MCF 10A (cell line): ENCODE results near the gene UVSSA. TPM values are rescaled to one million over a fixed set of nuclear protein-coding genes. Genes with fewer than 3 reads are reported as not detected.

ENCODE experiments used
- BruUV-seq: library from RNA; stranded (reverse); fragments of 400-500 nt; replicated peaks from 2 replicates; lab custom pipeline; 2021; lab: Mats Ljungman, UMichigan
- CTCF ChIA-PET: fragments of 300-600 bp; sonication (Branson Sonifier 250); formaldehyde crosslinking; extraction: SDS; loops from one replicate; lab custom pipeline; 2021; ENCODE audit warnings: antibody characterized with exemption, inconsistent platforms; lab: Yijun Ruan, JAX
- POLR2A ChIA-PET: fragments of 300-600, 350-650 bp; sonication (Branson Sonifier 250); formaldehyde crosslinking; extraction: SDS; loops from one replicate; lab custom pipeline; 2020; ENCODE audit warnings: antibody characterized with exemption, inconsistent platforms; lab: Yijun Ruan, JAX
- DNase-seq: peaks from one replicate; pipeline ENCODE4 v3.0.0-alpha.2; 2018; ENCODE audit not compliant: unreplicated experiment
- H3K27ac Mint-ChIP-seq: one replicate; pipeline ENCODE4 v1.8.0; 2022; ENCODE audit warnings: mild to moderate bottlenecking, low read depth, mixed read lengths; ENCODE audit not compliant: unreplicated experiment
- H3K27me3 Mint-ChIP-seq: one replicate; pipeline ENCODE4 v1.8.0; 2022; ENCODE audit warnings: mixed read lengths; ENCODE audit not compliant: insufficient read depth, unreplicated experiment
- H3K36me3 Mint-ChIP-seq: one replicate; pipeline ENCODE4 v1.8.0; 2022; ENCODE audit warnings: mild to moderate bottlenecking, moderate library complexity, mixed read lengths; ENCODE audit not compliant: insufficient read depth, unreplicated experiment
- H3K4me1 Mint-ChIP-seq: one replicate; pipeline ENCODE4 v1.8.0; 2022; ENCODE audit warnings: mixed read lengths; ENCODE audit not compliant: insufficient read depth, unreplicated experiment
- H3K4me3 Mint-ChIP-seq: one replicate; pipeline ENCODE4 v1.8.0; 2022; ENCODE audit warnings: mild to moderate bottlenecking, moderate library complexity, mixed read lengths; ENCODE audit not compliant: unreplicated experiment
- H3K9me3 Mint-ChIP-seq: one replicate; pipeline ENCODE4 v1.8.0; 2022; ENCODE audit warnings: mixed read lengths; ENCODE audit not compliant: unreplicated experiment
- intact Hi-C: fragments of 100-400 bp; cut with micrococcal nuclease; formaldehyde crosslinking; loops from 2 replicates; pipeline ENCODE4 v1.14.1; 2022
- total RNA-seq: library from RNA; stranded (reverse); gene quantifications from 2 replicates; pipeline ENCODE4 v1.2.3, GENCODE V29; 2022
- TF ChIP-seq, protein P1 (sequence below): fragments of 200-600 bp; IDR thresholded peaks from one replicate; pipeline ENCODE4 v1.8.0; 2022; ENCODE audit warnings: antibody characterized with exemption, mild to moderate bottlenecking; ENCODE audit not compliant: unreplicated experiment

The UVSSA gene
- total RNA-seq, 1 experiment from 2014 or later = 43.6 TPM

DNA sequence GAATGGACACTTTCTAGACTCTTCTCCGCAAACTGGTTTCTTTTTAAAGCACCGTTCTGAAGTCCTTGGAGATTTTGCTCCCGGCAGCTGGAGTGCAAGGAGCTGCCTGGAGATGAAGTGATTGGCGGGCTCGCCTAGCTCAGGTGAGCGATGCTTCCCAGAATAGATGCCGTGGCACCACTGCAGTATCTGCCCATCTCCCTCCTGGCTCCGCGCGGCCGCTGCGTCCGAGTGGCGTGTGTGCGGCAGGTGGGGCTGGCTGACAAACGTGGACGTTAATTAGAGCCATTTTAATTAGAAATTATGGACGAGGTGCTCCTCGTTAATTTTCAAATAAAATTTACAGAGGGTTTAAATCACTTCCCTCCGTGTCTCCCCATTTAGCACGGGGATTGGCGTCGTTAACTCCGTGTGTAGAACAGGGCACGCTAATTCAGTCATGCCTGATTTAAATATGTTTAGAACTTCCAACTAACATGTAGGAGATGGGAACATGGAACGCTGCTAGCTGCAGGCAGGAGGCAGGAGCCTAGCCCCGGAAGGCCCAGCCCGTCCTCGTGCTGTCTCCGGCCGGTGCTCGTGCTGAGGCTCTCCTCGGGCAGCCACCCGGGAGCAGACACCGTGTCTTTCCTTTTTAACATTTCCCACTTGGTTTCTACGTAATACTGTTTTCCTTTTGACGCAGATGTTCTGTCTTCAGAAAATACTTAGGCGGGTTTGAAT is 11.6 kb downstream of the UVSSA start:
- Mint-ChIP-seq H3K27me3 (no peaks in the 10 kb centered on the region), H3K36me3 (peaks cover 22% of the 10 kb centered on the region), H3K9me3 (no peaks in the 10 kb centered on the region), H3K4me1 (no peaks in the 10 kb centered on the region), H3K27ac (no peak overlapping the region), H3K4me3 (no peak overlapping the region)
- intact Hi-C loops = no loop called here
- POLR2A ChIA-PET = interaction anchor here (1.6 kb wide), 1 partner anchor 11 kb away, joined by 4 read pairs; no protein-coding TSS in a partner anchor
- TF ChIP-seq, protein P1, sequence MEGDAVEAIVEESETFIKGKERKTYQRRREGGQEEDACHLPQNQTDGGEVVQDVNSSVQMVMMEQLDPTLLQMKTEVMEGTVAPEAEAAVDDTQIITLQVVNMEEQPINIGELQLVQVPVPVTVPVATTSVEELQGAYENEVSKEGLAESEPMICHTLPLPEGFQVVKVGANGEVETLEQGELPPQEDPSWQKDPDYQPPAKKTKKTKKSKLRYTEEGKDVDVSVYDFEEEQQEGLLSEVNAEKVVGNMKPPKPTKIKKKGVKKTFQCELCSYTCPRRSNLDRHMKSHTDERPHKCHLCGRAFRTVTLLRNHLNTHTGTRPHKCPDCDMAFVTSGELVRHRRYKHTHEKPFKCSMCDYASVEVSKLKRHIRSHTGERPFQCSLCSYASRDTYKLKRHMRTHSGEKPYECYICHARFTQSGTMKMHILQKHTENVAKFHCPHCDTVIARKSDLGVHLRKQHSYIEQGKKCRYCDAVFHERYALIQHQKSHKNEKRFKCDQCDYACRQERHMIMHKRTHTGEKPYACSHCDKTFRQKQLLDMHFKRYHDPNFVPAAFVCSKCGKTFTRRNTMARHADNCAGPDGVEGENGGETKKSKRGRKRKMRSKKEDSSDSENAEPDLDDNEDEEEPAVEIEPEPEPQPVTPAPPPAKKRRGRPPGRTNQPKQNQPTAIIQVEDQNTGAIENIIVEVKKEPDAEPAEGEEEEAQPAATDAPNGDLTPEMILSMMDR = no peak
- DNase-seq = no peak
- no TSS peak for BruUV-seq
- CTCF ChIA-PET = no interaction called here

DNA sequence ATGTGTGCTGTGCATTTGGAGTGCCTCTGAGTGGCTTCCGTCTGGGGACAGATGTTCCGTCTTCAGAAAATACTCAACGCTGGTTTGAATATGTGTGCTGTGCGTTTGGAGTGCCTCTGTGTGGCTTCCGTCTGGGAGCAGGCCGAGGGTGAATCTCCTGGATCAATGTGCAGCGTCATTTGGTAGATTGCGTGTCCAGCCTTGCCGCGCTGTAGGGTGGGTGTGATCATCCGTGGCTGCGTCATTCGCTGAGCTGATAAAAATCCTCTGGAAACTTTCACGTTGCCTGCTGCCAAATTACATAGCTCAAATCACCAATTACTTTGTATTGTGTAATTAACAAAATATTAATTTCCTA is 12.1 kb downstream of the UVSSA start:
- no peaks in the 10 kb centered on the region for H3K4me1 Mint-ChIP-seq
- TF ChIP-seq, protein P1 = no peak
- no TSS peak for BruUV-seq
- H3K27ac Mint-ChIP-seq = no peak overlapping the region
- H3K4me3 Mint-ChIP-seq = no peak overlapping the region
- intact Hi-C loops = no loop called here
- no peaks in the 10 kb centered on the region for H3K9me3 Mint-ChIP-seq
- no peak for DNase-seq
- peaks cover 22% of the 10 kb centered on the region for H3K36me3 Mint-ChIP-seq
- no peaks in the 10 kb centered on the region for H3K27me3 Mint-ChIP-seq
- CTCF ChIA-PET = no interaction called here
- POLR2A ChIA-PET = interaction anchor here (1.6 kb wide), 1 partner anchor 11 kb away, joined by 4 read pairs; no protein-coding TSS in a partner anchor

DNA sequence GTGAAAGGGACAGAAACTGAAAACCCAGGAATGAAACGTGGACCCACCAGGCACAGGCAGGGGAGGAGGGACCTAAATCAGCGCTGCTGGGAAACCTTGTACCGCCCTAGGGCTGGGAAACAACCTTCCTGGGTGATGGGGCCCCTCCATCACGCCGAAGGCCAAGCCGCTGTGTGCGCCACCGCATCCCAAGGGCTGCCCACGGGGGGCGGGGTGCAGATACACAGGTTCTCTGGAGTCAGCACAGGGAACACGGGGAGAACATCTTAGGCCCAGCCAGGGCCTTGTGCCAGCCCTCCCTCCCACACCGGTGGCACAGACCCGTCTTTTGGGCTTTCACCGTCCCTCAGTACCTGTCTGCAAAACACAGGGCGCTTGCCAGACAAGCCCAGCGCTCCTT is 13.0 kb downstream of the UVSSA start:
- TF ChIP-seq, protein P1 = no peak
- intact Hi-C loops = no loop called here
- CTCF ChIA-PET = no interaction called here
- DNase-seq = no peak
- Mint-ChIP-seq H3K36me3 (peaks cover 19% of the 10 kb centered on the region), H3K27me3 (no peaks in the 10 kb centered on the region), H3K9me3 (no peaks in the 10 kb centered on the region), H3K4me3 (no peak overlapping the region), H3K27ac (no peak overlapping the region), H3K4me1 (no peaks in the 10 kb centered on the region)
- POLR2A ChIA-PET = no interaction called here
- no TSS peak for BruUV-seq

DNA sequence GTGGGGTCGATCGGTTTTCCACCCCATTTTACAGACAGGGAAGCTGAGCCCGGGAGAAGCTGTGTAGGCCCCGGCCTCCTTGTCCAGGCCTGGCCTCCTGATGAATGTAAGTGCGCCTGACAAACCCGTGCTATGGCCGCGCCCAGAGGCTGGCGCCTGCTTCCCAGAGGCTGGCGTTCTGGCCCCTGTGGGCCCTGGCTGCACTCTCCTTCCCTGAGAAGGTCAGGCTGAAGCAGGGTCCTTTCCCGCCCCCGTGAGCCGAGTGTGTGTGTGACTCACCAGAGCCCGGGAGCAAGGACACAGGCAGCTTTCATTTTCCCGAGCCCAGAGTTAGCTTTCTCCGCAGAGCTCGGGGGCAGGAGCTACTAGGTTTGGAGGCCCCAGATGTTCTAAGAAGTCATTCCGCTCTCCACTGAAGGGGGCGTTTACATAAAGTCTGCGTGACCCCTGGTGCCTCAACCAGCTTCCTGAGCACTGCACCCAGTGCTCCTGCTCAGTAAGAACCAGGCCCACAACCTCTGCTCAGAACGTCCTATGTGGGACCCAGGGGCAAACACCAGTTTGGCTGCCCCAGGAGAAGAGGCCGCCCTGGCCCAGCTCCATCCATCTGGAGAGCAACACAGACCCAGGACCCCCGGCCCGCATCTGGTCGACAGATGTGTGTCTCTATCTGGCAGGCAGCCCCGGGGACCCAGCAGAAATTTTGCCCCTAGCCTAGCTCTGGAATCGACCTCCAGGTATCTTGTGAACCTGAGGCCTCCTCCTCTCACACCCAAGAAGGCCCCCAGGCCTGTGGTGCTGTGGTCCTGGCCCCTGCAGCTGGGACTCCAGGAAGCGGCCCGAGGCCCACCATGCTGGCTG is 13.6 kb downstream of the UVSSA start:
- Mint-ChIP-seq H3K27ac (no peak overlapping the region), H3K4me3 (no peak overlapping the region), H3K36me3 (peaks cover 13% of the 10 kb centered on the region), H3K27me3 (no peaks in the 10 kb centered on the region), H3K4me1 (no peaks in the 10 kb centered on the region), H3K9me3 (no peaks in the 10 kb centered on the region)
- intact Hi-C loops = no loop called here
- no peak for DNase-seq
- TF ChIP-seq, protein P1 = no peak
- CTCF ChIA-PET = interaction anchor here (0.9 kb wide), 1 partner anchor 10 kb away, joined by 3 read pairs; no protein-coding TSS in a partner anchor
- BruUV-seq = no TSS peak
- POLR2A ChIA-PET = no interaction called here
